Measurements from ENCODE around the gene GBA3. TPM values are rescaled to one million over a fixed set of nuclear protein-coding genes. Genes with fewer than 3 reads are reported as not detected.

The GBA3 gene
- total RNA-seq, 4 donors from 2014 or later: 0.52 TPM; not detected in 3

DNA sequence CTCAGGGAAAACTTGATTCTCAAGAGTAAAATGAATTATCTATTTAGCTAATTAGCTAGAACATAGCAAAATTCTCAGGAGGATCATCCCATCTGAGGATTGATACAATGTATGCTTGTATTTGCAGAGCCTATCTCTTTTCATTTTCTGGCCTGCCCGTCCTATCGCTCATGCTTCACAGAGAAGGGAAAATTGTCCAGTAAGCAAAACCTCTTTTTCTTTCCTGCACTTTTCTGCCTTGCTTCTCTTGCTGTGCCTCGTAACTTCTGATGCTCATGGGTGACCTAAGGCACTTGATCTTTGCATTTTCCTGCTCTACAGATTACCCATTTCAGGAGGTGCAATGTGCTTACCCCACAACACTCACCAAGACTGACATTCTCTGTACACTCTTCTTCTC, 88.1 kb downstream of the GBA3 start:
- 73 to 82% methylated on average over 3 of the region's 3 CpGs for WGBS, 2 donors
- intact Hi-C loops (cut with DNase I; ENCODE audit: low total_unique reads): no loop called here
- TF ChIP-seq, protein P1, sequence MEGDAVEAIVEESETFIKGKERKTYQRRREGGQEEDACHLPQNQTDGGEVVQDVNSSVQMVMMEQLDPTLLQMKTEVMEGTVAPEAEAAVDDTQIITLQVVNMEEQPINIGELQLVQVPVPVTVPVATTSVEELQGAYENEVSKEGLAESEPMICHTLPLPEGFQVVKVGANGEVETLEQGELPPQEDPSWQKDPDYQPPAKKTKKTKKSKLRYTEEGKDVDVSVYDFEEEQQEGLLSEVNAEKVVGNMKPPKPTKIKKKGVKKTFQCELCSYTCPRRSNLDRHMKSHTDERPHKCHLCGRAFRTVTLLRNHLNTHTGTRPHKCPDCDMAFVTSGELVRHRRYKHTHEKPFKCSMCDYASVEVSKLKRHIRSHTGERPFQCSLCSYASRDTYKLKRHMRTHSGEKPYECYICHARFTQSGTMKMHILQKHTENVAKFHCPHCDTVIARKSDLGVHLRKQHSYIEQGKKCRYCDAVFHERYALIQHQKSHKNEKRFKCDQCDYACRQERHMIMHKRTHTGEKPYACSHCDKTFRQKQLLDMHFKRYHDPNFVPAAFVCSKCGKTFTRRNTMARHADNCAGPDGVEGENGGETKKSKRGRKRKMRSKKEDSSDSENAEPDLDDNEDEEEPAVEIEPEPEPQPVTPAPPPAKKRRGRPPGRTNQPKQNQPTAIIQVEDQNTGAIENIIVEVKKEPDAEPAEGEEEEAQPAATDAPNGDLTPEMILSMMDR (IDR thresholded peaks at IDR 0.05): no peak
- TF ChIP-seq POLR2A (IDR thresholded peaks at IDR 0.05): no peak
- H3K4me3 ChIP-seq (ENCODE audit: low read depth, poor library complexity, severe bottlenecking): no peak overlapping the region
- DNase-seq (ENCODE audit: low spot score in 2 of 2): no peak

DNA sequence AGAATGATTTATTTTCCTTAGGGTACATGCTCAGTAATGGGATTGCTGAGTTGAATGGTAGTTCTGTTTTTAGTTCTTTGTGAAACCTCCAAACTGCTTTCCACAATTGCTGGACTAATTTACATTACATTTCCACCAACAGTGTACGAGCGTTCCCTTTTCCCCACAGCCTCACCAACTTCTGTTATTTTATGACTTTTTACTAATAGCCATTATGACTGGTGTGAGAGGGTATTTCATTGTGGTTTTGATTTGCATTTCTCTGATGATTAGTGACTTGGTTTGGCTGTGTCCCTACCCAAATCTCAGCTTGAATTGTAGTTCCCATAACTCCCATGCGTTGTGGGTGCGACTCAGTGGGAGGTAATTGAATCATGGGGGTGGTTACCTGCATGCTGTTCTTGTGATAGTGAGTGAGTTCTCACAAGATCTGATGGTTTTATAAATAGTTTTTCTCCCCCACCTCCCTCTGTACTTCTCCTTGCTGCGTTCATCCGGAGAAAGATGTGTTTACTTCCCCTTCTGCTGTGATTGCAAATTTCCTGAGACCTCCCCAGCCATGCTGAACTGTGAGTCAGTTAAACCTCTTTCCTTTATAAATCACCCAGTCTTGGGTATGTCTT, 95.1 kb downstream of the GBA3 start:
- DNase-seq (ENCODE audit: low spot score in 2 of 2): no peak
- TF ChIP-seq, protein P1 (IDR thresholded peaks at IDR 0.05): no peak
- TF ChIP-seq POLR2A (IDR thresholded peaks at IDR 0.05): no peak
- WGBS, 2 donors: 85 to 86% methylated on average over 6 of the region's 6 CpGs
- no peak overlapping the region for H3K4me3 ChIP-seq (ENCODE audit: low read depth, poor library complexity, severe bottlenecking)
- intact Hi-C loops (cut with DNase I; ENCODE audit: low total_unique reads): no loop called here

DNA sequence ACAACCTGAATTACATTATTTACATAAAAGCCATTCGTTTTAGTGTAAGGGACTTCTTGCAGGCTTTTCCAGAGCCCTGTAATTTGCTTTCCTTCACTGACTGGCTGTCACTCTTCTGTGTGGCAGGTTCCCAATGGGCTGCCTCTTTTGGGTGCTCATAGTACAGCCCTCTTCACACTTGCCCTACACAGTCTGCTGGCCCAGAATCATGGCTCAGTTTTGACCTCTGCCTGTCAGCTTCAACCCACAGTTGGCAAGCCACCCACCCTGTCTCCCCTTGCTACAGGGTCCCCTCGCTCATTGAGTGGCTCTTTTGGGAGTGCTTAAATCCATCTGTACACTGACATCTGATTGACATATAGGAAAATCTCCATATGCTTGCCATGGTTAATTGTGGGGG, 97.9 kb downstream of the GBA3 start:
- TF ChIP-seq, protein P1 (IDR thresholded peaks at IDR 0.05): no peak
- TF ChIP-seq POLR2A (IDR thresholded peaks at IDR 0.05): no peak
- intact Hi-C loops (cut with DNase I; ENCODE audit: low total_unique reads): no loop called here
- no peak for DNase-seq (ENCODE audit: low spot score in 2 of 2)
- H3K4me3 ChIP-seq (ENCODE audit: low read depth, poor library complexity, severe bottlenecking): no peak overlapping the region
- WGBS, 2 donors: 63 to 68% methylated on average over 2 of the region's 2 CpGs

GRCh38 chr4:22794732-22795131, 102.0 kb downstream of the GBA3 start:
- no peak for TF ChIP-seq POLR2A (IDR thresholded peaks at IDR 0.05)
- TF ChIP-seq, protein P1 (IDR thresholded peaks at IDR 0.05): no peak
- intact Hi-C loops (cut with DNase I; ENCODE audit: low total_unique reads): no loop called here
- DNase-seq (ENCODE audit: low spot score in 2 of 2): no peak
- WGBS, 2 donors: 84 to 90% methylated on average over 5 of the region's 5 CpGs
- no peak overlapping the region for H3K4me3 ChIP-seq (ENCODE audit: low read depth, poor library complexity, severe bottlenecking)

DNA sequence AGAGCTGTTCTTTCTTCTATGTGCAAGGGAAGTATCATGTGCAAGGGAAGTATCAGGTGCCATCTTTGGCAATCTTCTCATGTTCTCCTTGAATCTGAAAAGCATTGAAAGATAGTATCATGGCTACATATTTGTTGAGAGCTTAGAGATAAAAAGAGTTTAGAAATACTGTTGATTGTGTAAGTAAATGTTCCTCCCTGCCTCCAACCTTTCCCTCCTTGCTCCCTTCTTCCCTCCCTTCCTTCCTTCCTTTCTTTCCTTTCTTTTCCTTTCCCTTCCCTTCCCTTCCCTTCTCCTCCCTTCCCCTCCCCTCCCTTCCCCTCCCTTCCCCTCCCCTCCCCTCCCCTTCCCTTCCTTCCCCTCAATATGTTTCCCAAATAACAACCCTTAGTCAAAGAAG, 108.7 kb downstream of the GBA3 start:
- no peak for DNase-seq (ENCODE audit: low spot score in 2 of 2)
- H3K4me3 ChIP-seq (ENCODE audit: low read depth, poor library complexity, severe bottlenecking): no peak overlapping the region
- TF ChIP-seq, protein P1 (IDR thresholded peaks at IDR 0.05): no peak
- TF ChIP-seq POLR2A (IDR thresholded peaks at IDR 0.05): no peak
- intact Hi-C loops (cut with DNase I; ENCODE audit: low total_unique reads): no loop called here

GRCh38 chr4:22802876-22803275, 110.1 kb downstream of the GBA3 start:
- 51 to 62% methylated on average over 4 of the region's 4 CpGs for WGBS, 2 donors
- H3K4me3 ChIP-seq (ENCODE audit: low read depth, poor library complexity, severe bottlenecking): no peak overlapping the region
- DNase-seq (ENCODE audit: low spot score in 2 of 2): peak in 1 of 2 donors; percentile 25
- intact Hi-C loops (cut with DNase I; ENCODE audit: low total_unique reads): no loop called here
- TF ChIP-seq POLR2A (IDR thresholded peaks at IDR 0.05): no peak
- TF ChIP-seq, protein P1 (IDR thresholded peaks at IDR 0.05): no peak
